GM19238 (cell line): ENCODE measurements around the gene ANKRD65.
"Not testable (repeated sequence)": the region's sequence is repeated elsewhere in the genome, so short reads cannot be mapped to it uniquely, and the experiment has no call there.

ENCODE experiments used
- DNase-seq: peaks from one replicate; pipeline ENCODE4 v3.0.0; 2011; ENCODE audit warnings: low spot score; ENCODE audit not compliant: insufficient read length

The ANKRD65 gene

DNA sequence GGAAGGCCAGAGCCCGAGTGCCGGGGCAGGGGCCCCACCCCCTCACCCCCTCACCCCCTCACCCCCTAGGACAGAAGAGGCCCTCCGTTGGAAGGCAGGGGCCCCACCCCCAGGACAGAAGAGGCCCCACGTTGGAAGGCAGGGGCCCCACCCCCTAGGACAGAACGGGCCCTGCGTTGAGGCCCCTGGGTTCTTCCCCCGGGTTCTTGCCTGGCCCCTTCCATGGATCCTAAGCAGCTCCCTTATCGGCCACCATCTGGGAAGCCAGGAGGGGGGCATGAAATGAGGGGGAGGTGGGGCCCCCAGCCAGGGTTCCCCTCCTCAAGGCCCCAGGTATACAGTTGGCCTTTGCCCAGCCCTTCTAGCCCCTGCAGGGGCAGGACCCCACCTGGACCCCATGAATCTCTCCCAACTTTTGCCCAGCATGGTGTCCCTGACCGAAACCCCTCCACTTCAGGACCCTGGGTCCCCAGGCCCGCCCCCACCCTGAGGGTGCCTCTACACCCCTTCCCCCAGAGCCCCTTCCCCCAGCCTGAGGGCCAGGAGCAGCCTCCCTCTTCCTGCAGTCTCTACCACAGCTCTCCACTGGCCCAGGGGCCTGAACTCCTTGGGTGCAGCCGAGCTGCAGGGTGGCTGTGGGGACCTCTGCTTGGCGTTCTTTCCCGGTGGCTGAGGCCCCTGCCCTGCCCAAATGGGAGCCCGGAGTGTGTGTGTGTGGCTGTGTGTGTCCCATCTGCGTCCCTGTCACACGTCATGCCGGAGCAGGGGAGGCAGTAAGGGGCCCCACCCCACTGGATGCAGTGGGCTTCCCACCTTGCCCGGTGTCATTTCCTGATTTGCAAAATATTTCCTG is 10.1 kb upstream of the ANKRD65 start:
- DNase-seq: no peak

DNA sequence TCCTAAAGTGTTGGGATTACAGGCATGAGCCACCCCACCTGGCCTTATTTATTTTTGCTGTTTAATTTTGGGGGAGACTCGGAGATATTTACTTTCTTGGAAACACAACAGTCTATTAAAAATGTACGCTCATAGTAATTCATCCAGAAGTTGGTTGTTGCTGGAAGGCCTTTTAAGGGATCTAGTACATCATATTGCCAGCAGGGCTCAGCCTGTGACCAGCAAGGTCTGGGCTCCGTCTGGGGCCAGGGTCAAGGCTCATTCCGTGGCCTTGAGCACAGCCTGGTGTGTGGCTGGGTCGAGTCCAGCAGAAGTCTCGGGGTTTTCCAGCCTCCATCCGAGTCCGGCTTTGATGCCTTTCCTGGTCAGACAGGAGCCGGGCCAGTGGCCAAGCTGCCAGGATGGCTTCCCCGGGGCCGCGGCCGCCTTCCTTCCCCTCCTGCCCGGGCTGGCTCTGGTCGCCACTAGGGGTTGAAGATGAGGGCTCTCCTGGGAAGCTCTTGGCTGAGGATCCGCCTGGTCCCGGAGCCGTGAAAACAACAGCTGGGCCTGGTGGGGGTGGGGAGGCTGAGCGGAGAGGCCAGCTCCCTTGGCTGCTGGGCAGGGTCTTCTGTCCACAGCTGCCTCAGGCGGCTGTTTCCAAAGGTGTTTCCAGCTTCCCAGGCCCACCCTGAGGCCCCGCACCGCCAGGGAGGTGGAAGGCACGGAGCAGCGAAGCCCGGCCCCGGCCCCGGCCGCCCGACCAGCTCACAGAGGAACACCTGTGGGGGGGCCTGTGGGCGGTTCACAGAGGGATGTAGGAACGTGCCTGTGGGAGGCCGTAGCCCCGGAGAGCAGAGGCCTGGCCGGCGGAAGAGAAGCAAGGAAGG is 9.3 kb upstream of the ANKRD65 start:
- DNase-seq: no peak

DNA sequence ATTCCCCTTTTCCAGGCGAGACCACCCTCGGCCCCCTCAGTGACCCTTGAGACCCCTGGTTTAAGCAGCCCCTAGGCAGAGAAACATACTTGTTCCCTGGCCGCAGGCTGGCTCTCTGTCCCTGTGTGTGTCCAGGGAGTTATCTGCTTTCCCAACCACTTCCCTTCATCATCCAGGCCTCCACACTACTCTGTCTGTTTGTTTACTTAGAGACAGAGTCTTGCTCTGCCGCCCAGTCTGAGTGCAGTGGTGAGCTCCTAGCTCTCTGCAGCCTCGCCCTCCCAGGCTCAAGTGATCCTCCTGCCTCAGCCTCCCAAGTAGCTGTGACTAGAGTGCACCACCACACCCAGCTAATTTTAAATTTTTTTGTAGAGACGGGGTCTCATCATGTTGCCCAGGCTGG is 8.6 kb upstream of the ANKRD65 start:
- DNase-seq: no peak

DNA sequence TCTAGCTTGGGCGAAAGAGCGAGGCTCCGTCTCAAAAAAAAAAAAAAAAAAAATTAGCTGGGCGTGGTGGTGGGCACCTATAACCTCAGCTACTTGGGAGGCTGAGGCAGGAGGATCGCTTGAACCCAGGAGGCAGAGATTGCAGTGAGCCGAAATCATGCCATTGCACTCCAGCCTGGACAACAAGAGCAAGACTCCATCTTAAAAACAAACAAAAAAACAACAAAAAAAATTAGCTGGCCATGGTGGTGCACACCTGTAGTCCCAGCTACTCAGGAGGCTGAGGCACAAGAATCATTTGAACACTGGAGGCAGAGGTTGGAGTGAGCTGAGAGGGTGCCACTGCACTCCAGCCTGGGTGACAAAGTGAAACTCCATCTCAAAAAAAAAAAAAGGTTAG is 7.9 kb upstream of the ANKRD65 start:
- not testable (repeated sequence) for DNase-seq

DNA sequence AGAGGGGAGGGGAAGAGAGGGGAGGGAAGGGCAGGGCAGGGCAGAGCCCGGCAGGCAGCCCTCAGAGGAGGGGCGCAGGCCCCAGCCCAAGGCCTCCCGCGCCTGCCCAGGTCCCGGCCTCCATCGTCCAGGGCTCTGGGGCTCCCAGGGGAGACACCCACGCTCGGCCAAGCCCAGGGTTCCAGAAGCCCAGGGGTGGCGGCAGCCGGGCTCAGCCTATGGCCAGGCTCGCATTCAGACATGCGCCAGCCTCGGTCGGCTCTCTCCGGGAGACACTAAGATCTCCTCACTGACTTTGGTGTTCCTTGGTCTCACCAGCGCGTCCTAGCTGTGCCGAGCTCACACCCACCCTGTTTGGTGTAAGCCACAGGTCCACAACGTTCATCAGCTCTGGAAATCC is 7.1 kb upstream of the ANKRD65 start:
- no peak for DNase-seq

DNA sequence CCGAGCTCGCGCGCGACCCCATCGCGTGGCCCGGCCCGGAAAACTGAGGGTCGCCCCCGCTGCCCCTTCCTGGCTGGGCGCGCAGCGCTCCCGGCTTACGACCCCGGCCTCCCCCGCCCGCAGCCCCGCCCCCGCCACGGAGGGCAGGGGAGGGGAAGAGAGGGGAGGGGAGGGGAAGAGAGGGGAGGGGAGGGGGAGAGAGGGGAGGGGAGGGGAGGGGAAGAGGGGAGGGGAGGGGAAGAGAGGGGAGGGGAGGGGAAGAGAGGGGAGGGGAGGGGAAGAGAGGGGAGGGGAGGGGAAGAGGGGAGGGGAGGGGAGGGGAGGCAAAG is 6.7 kb upstream of the ANKRD65 start:
- no peak for DNase-seq

DNA sequence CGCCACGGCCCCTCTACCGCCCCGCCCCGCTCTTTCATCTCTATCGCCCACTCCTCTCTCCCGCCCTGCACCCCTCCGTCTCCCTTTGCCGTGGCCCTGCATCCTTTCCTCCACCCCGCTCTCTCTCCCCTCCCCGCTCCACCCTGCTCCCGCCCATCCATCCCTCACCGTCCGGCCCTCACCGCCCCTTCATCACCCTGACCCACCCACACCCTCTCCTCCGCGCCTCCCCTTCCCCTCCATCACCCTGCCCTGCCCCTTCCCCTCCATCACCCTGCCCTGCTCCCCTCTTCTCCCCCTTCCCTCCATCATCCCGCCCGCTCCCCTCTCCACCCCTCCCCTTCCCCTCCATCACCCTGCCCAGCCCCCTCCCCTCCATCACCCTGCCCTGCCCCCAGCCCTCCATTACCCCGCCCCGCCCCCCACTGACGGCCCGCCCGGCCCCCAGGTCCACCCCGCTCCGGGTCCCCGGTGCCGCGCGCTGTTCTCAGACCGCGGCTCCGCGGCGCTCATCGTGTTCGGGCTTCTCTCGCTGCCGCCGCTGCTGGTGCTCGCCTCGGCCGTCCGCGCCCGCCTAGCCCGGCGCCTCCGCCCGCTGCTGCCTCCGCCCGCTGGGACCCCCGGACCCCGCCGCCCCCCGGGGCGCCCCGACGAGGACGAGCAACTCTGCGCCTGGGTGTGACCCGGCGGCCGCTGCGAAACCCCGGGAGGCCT is 6.2 kb upstream of the ANKRD65 start:
- no peak for DNase-seq

DNA sequence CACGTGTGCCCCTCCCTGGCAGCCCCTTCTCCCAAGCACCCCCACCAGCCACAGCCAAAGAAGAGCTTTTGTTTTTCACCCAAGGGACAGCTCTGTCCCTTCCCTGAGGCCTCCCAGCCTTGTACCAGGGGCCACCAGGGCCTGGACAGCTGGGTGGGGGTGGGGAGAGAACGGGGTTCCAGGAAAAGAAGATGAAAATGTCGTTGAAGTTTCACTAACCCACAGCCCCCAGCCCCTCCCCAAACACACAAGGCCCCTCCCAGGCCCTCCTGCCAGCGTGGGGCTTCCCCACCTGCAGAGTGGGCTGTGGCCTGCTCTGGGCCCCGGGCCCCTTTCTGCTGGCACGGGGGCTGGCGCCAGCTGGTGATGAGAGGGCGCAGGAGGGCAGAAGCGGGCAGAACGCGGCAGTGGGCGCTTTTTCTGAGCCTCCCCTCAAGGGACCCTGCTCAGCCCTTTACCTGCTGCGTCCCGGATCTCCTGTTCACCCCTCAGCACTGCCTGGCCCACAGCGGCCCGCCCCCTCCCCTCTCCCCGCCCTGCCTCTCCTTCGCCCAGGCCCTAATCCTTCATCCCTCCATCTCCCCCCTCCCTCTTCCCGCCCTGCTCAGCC is 5.5 kb upstream of the ANKRD65 start:
- DNase-seq: no peak

DNA sequence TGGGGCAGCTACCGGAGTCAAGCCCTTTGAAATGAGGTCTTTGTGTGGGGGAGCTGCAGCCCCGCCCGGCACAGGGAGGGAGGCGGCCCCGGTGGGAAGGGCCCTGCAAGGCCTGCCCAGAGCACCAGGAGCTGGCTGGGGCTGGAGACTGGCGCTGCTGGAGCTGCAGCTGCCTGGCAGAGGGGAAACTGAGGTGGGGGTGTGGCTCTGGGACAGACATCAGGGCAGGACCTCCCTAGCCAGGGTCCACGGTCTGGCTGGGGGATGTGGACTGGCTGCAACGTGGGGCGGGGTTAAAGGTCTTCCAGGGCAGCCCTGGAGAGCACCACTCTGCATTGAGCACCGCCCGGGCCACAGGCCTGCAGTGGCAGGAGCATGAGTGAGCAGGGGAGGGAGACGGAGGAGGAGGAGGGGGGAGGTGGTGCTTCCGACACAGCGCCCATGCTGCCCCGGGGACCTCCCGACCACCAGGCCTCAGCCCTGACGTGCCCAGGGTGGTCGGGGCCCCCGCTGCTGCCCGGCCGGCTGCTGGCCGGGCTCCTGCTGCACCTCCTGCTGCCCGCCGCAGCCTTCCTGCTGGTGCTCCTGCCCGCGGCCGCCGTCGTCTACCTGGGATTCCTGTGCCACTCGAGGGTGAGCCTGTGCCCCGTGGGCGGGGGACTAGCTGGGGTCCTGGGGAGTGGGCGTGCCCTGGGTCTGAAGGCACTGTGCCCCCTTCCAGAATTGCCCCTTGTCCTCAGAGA is 4.8 kb upstream of the ANKRD65 start:
- DNase-seq: no peak

DNA sequence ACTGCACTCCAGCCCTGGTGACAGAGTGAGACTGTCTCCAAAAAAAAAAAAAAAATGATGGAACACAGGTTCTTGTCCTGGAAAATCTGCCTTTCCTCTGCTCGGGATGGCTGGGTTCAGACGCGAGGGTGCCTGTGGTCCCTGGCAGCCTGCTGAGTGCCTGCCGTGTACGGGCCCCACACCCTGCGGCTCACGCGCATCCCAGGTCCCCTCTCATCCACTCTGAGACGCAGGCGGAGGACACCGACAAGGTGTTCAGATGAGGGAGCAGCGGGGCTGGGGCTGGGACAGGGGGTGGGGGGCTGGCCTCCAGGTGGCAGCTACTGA is 4.3 kb upstream of the ANKRD65 start:
- DNase-seq: no peak

DNA sequence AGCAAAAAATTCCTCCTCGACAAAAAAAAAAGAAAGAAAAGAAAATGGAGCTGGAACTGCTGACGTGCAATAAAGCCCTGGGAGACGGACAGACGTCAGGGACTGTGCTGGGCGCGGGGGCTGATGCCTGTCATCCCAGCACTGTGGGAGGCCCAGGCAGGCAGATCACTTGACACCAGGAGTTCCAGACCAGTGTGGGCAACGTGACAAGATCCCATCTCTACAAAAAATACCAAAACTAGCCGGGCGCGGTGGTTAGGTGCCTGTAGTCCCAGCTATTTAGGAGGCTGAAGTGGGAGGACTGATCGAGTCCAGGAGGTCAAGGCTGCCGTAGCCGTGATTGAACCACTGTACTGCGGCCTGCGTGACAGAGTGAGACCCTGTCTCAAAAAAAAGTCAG is 3.6 kb upstream of the ANKRD65 start:
- no peak for DNase-seq

DNA sequence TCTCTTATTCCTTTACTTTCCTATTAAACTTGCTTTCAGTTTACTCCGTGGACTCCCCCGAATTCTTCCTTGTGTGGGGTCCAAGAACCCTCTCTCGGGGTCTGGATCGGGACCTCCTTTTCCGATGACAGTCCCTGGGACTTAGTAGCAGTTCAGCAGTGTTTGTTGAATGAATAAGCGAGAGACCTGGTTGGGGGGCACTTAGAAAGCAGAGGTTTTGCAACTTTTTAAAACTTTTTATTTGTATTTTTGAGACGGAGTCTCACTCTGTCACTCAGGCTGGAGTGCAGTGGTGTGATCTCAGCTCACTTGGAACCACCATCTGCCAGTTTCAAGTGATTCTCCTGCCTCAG is 2.1 kb upstream of the ANKRD65 start:
- no peak for DNase-seq

DNA sequence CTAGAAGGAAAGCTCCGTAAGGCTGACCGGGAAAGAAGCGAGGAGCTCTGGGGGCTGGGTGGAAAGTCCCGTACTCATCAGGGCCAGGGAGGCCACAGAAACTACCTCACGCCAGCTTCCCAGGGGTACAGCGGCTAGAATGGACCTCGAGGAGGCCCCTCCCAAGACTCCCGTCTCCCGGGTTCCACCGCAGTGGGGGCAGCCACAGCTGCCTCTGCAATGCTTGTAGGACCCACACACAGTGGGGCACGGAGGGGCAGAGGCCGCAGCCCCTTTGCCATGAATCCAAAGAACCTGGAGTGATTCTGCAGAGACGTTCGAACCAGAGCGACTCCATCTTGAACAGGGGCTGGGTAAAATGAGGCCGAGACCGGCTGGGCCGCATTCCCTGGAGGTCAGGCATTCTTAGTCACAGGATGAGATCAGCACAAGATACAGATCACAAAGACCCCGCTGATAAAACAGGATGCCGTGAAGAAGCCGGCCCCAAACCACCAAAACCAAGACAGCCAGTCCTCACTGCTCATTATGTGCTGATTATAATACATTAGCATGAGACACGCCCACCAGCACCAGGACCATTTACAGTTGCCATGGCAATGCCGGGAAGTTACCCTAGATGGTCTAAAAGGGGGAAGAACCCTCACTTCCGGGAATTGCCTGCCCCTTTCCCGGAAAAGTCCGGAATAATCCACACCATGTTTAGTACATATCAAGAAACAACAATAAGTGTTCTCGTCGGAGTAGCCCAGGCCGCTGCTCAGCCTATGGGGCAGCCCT is 1.6 kb upstream of the ANKRD65 start:
- no peak for DNase-seq

DNA sequence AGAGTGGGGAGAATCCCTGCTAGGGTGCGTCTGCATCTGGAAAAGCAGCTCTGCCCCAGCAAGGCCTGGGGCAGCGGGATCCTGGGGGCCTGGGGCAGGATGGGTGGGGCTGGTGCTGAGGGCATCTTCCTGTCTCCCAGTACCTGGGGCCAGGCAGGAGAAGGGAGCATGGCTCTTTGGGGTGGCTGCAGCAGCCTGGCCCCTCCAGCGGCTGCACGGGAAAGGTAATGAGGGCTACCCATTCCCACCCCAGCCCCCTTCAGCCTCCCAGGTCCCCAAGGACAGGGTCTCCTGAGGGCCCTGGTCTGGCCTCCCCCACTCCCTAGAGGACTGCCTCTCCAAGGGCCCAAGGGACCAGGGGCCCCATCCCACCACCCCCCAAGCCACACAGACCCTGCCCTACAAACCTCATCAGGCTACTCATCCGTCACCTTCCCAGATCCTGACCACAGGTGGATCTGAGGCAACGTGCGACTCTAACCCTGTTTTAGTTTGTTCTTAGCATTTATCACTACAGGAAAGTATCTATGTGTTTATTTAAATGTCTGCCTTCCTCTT is 910 bp upstream of the ANKRD65 start:
- DNase-seq: no peak

DNA sequence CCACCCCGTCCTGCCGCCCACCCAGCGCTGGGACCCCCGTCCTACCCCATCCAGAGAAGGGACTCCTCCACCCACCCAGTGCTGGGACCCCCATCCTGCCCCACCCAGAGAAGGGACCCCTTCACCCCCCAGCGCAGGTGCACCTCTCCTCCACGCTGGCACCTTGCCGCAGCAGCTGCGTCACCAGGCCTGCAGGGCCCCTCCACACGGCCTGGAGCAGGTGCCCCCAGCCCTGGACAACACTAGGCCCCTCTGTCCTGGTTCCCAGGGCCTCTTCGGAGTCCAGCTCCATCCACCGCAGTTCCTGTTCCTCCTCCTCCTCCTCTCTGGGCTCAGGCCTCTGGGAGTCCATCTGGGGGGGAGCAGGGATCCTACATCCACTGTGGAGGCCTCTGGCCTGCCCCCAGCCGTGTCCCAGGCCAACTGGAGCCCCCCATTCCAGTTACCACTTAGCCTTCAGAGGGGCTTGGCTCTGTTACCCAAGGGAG is 378 bp downstream of the ANKRD65 start:
- no peak for DNase-seq

DNA sequence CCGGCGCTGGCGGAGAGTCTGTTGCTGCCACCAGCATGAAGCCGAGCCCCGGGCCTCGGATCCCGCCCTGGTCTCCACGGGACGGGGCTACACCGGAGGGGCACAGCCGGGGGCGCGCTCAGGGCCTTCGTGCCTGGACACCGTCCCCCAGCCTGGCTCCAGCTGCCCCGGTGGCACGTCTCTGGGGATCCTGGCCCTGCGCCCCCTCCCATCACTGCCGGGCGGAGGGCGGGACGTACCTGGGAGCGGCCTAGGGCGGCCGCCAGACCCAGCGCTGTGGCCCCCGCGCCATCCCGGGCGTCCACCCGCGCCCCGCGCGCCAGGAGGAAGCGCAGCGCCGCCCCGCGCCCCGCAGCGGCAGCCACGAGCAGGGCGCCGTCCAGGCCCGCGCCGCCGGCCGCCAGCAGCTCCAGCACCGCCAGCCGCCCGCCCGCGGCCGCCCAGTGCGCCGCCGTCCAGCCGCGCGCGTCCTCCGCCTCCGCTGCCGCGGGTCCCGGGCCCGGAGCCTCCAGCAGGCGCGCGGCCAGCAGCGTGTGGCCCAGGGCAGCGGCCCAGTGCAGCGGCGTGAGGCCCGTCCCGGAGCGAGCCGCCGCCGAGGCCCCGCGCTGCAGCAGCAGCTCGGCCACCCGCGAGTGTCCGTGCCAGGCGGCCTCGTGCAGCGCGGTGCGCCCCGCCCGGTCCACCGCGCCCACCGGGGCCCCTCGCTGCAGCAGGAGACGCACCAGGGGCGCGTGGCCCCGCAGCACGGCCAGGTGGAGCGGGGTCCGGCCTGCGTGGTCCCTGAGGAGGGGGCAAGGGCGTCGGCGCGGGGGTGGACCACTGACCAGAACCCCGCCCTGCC is 1.0 kb downstream of the ANKRD65 start:
- DNase-seq: no peak

DNA sequence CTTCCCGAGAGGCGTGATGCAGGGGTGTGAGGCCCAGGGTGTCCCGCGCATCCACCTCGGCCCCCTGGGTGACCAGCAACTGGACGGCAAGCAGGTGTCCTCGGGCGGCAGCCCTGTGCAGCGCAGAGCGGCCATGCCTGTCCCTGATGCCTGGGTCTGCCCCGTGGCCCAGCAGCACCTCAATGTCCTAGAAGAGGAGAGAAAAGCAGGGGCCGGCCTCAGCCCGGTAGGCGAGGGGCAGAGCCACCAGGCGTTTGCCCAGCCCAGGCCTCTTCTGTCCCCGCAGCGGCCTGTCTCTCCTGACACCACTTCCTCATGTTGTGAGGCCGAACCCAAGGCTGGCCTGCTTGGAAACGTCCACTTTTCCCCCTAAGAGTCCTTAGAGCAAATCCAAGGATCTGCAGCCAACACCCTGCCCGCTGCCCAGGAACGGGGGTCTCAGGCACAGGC is 1.7 kb downstream of the ANKRD65 start:
- DNase-seq: no peak

DNA sequence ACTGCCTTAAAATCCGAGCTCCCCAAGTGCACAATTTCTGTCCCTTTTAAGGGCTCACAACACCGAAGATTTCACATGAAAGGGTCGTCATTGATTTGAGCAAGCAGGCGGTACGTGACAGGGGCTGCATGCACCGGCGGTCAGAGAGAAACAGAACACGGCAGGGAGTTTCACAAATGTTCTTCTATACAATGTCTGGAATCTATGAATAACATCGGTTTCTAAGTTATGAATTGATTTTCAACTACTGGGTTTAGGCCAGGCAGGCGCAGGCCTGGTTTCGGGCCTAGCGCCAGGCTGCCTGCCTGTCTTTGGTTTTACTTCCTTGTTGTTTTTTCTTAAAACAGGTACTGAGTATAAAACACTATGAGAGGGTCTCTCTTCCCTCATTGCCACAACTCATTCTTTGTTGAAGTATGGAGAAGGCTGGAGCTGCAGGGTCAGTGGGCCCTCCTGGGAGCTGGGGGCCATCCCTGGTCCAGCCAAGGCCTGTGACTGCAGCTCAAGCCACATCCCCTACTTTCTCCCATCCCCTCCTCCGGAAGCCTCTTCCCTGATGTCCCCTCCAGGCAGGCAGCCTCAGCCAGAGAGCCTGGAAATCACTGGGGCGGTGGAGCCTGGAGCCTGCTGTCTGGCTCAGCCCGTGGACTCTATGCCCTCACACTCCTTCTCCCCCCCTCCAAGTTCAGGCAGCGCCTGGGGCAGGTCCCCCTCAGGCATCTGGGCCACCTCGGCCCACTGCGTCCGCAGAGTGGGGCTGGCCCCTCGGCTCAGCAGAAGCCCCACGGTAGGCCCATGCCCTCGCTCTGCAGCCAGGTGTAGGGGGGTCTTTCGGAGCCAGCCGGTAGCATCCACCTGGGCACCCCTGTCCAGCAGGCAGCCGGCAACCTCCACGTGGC is 2.4 kb downstream of the ANKRD65 start:
- no peak for DNase-seq
